ENCODE data around the gene BCAS2. TPM values are rescaled to one million over a fixed set of nuclear protein-coding genes. Genes with fewer than 3 reads are reported as not detected.

Gene BCAS2
- total RNA-seq, 4 donors from 2014 or later = 12.9 to 44.6 (median 18.5) TPM

- Histone ChIP-seq H3K27me3 (no peaks in the 10 kb centered on the region), H3K4me1 (no peaks in the 10 kb centered on the region), H3K27ac (no peak overlapping the region), H3K4me3 (no peak overlapping the region), H3K36me3 (no peaks in the 10 kb centered on the region), H3K9me3 (no peaks in the 10 kb centered on the region)
- no peak for DNase-seq
- TF ChIP-seq POLR2A (IDR thresholded peaks at IDR 0.05) (no peak), CTCF (IDR thresholded peaks at IDR 0.05) (no peak)
Measured at GRCh38 chr1:114610546-114611245, 29.3 kb upstream of the BCAS2 start.

- no peaks in the 10 kb centered on the region for H3K36me3 ChIP-seq
- no peak overlapping the region for H3K27ac ChIP-seq
- TF ChIP-seq POLR2A (IDR thresholded peaks at IDR 0.05) (no peak), CTCF (IDR thresholded peaks at IDR 0.05) (no peak)
- no peak for DNase-seq
- no peak overlapping the region for H3K4me3 ChIP-seq
- H3K27me3 ChIP-seq = no peaks in the 10 kb centered on the region
- no peaks in the 10 kb centered on the region for H3K4me1 ChIP-seq
- no peaks in the 10 kb centered on the region for H3K9me3 ChIP-seq
Measured at GRCh38 chr1:114609826-114610225, 28.4 kb upstream of the BCAS2 start.

- no peak overlapping the region for H3K27ac ChIP-seq
- DNase-seq = no peak
- TF ChIP-seq CTCF (IDR thresholded peaks at IDR 0.05) (no peak), POLR2A (IDR thresholded peaks at IDR 0.05) (no peak)
- H3K36me3 ChIP-seq = no peaks in the 10 kb centered on the region
- no peaks in the 10 kb centered on the region for H3K4me1 ChIP-seq
- H3K4me3 ChIP-seq = no peak overlapping the region
- H3K27me3 ChIP-seq = no peaks in the 10 kb centered on the region
- H3K9me3 ChIP-seq = no peaks in the 10 kb centered on the region
Measured at GRCh38 chr1:114609026-114609425, 27.6 kb upstream of the BCAS2 start.

- no peaks in the 10 kb centered on the region for H3K9me3 ChIP-seq
- H3K36me3 ChIP-seq = no peaks in the 10 kb centered on the region
- no peak overlapping the region for H3K4me3 ChIP-seq
- no peaks in the 10 kb centered on the region for H3K4me1 ChIP-seq
- H3K27ac ChIP-seq = no peak overlapping the region
- H3K27me3 ChIP-seq = no peaks in the 10 kb centered on the region
- TF ChIP-seq CTCF (IDR thresholded peaks at IDR 0.05) (no peak), POLR2A (IDR thresholded peaks at IDR 0.05) (no peak)
- no peak for DNase-seq
Measured at GRCh38 chr1:114607223-114607622, 25.8 kb upstream of the BCAS2 start.

GRCh38 chr1:114597949-114598348 lies 16.5 kb upstream of the BCAS2 start:
- no peaks in the 10 kb centered on the region for H3K36me3 ChIP-seq
- TF ChIP-seq POLR2A (IDR thresholded peaks at IDR 0.05) (no peak), CTCF (IDR thresholded peaks at IDR 0.05) (no peak)
- H3K4me1 ChIP-seq = no peaks in the 10 kb centered on the region
- no peak overlapping the region for H3K4me3 ChIP-seq
- H3K27me3 ChIP-seq = no peaks in the 10 kb centered on the region
- DNase-seq = no peak
- H3K9me3 ChIP-seq = no peaks in the 10 kb centered on the region
- no peak overlapping the region for H3K27ac ChIP-seq

- H3K27ac ChIP-seq = no peak overlapping the region
- H3K9me3 ChIP-seq = no peaks in the 10 kb centered on the region
- DNase-seq = no peak
- no peak for TF ChIP-seq CTCF (IDR thresholded peaks at IDR 0.05)
- no peak for TF ChIP-seq POLR2A (IDR thresholded peaks at IDR 0.05)
- no peaks in the 10 kb centered on the region for H3K36me3 ChIP-seq
- H3K4me3 ChIP-seq = no peak overlapping the region
- no peaks in the 10 kb centered on the region for H3K4me1 ChIP-seq
- H3K27me3 ChIP-seq = no peaks in the 10 kb centered on the region
Measured at GRCh38 chr1:114595602-114596001, 14.2 kb upstream of the BCAS2 start.

All from Peyer's patch (tissue), 4 donors.